GM12878 (cell line): ENCODE results near the gene NECTIN1. TPM values are rescaled to one million over a fixed set of nuclear protein-coding genes. Genes with fewer than 3 reads are reported as not detected.

Source experiments
- ATAC-seq: fragments of 200-7000 bp; cut with Tn5 transposase; 3 replicates; pipeline ENCODE4 v1.9.1; 2020; ENCODE audit warnings: mild to moderate bottlenecking, moderate library complexity
- BruUV-seq: library from RNA; stranded (reverse); fragments of 400-500 nt; replicated peaks from 2 replicates; lab custom pipeline; 2021; lab: Mats Ljungman, UMichigan
- CTCF ChIA-PET: fragments of 300-600 bp; sonication (Branson Sonifier 250); formaldehyde crosslinking; extraction: SDS; loops from one replicate; lab custom pipeline; 2021; ENCODE audit warnings: inconsistent platforms; lab: Yijun Ruan, JAX
- POLR2A ChIA-PET: fragments of 350-600 bp; formaldehyde crosslinking; extraction: SDS; loops from one replicate; lab custom pipeline; 2021; ENCODE audit warnings: inconsistent platforms; lab: Charles Lee
- RAD21 ChIA-PET: fragments of 300-600 bp; sonication (Branson Sonifier 250); formaldehyde crosslinking; loops from one replicate; lab custom pipeline; 2023; ENCODE audit warnings: antibody characterized with exemption; ENCODE audit not compliant: unreplicated experiment; lab: Charles Lee
- SMC1A ChIA-PET: fragments of 300-600 bp; sonication (Branson Sonifier 250); formaldehyde crosslinking; loops from one replicate; lab custom pipeline; 2023; ENCODE audit not compliant: unreplicated experiment, uncharacterized antibody; lab: Charles Lee
- DNase-seq: peaks from one replicate; pipeline ENCODE4 v3.0.0-alpha.2; 2011; ENCODE audit warnings: low read depth, low spot score
- FAIRE-seq: peaks from 3 replicates; lab custom pipeline; 2011; peaks lifted over from hg19 to GRCh38; lab: Jason Lieb, UNC
- H2AFZ ChIP-seq: 2 replicates; pipeline ENCODE4 v1.6.0; 2011; ENCODE audit warnings: low read depth, low read length, control low read depth; ENCODE audit not compliant: control insufficient read depth
- H3K27ac ChIP-seq: 2 replicates; pipeline ENCODE4 v1.5.1; 2011; ENCODE audit warnings: control low read depth; ENCODE audit not compliant: control insufficient read depth, insufficient read depth
- H3K27me3 ChIP-seq, 2 experiments: replicated peaks in 1 of 2; 2 replicates each; pipeline versions ENCODE4 v1.6.0 to v1.6.1; 2011; ENCODE audit warnings: low read length in 1 of 2; ENCODE audit not compliant: control insufficient read depth in 2 of 2, insufficient read depth in 2 of 2
- H3K36me3 ChIP-seq, 2 experiments: 2 replicates each; pipeline ENCODE4 v1.5.1; 2011; ENCODE audit warnings: low read length in 1 of 2; ENCODE audit not compliant: control insufficient read depth in 2 of 2, insufficient read depth in 2 of 2
- H3K4me1 ChIP-seq: 2 replicates; pipeline ENCODE4 v1.6.1; 2011; ENCODE audit warnings: mild to moderate bottlenecking, low read length, moderate library complexity, mixed read lengths; ENCODE audit not compliant: control insufficient read depth, insufficient read depth
- H3K4me2 ChIP-seq: 2 replicates; pipeline ENCODE4 v1.6.0; 2011; ENCODE audit warnings: control low read depth; ENCODE audit not compliant: control insufficient read depth, insufficient read depth
- H3K4me3 ChIP-seq: fragments of 200-600 bp; sonication (generic); 2 replicates; pipeline ENCODE4 v1.5.1; 2016
- H3K79me2 ChIP-seq: 2 replicates; pipeline ENCODE4 v1.6.0; 2011; ENCODE audit warnings: low read length; ENCODE audit not compliant: control insufficient read depth, insufficient read depth
- H3K9ac ChIP-seq: 2 replicates; pipeline ENCODE4 v1.8.0; 2011; ENCODE audit warnings: low read length, control low read depth, mixed read lengths; ENCODE audit not compliant: control insufficient read depth, insufficient read depth
- H3K9me3 ChIP-seq: replicated peaks from 3 replicates; pipeline ENCODE4 v1.5.1; 2011; ENCODE audit warnings: mild to moderate bottlenecking, low read length; ENCODE audit not compliant: control insufficient read depth, insufficient read depth
- H4K20me1 ChIP-seq: 2 replicates; pipeline ENCODE4 v1.6.0; 2011; ENCODE audit not compliant: control insufficient read depth, insufficient read depth
- ATF3 ChIP-seq: IDR thresholded peaks from 2 replicates; pipeline ENCODE4 v1.6.1; 2011; ENCODE audit warnings: low read depth, mild to moderate bottlenecking, low read length, moderate library complexity, borderline replicate concordance; ENCODE audit errors: extremely low read depth
- BHLHE40 ChIP-seq, 2 experiments: fragments of 450-650 bp in 1 of 2; IDR thresholded peaks; 2 replicates each; pipeline ENCODE4 v1.6.1; 2011 to 2017; ENCODE audit warnings: low read depth in 2 of 2, borderline replicate concordance in 1 of 2, improper control_type of control experiment in 1 of 2, low read length in 1 of 2, mild to moderate bottlenecking in 1 of 2
- CHD4 ChIP-seq: fragments of 200-600 bp; sonication (generic); IDR thresholded peaks from 2 replicates; pipeline ENCODE4 v1.6.1; 2016; ENCODE audit warnings: mild to moderate bottlenecking
- CTCF ChIP-seq, 3 experiments: IDR thresholded peaks in 2 of 3; conservative IDR thresholded peaks in 1 of 3; 2 replicates each; pipeline ENCODE4 v1.5.1; 2011; ENCODE audit warnings: low read depth in 3 of 3, low read length in 3 of 3, mild to moderate bottlenecking in 3 of 3, control low read depth in 2 of 3, moderate library complexity in 2 of 3, inconsistent platforms in 1 of 3, mixed read lengths in 1 of 3; ENCODE audit not compliant: control insufficient read depth in 2 of 3, insufficient read depth in 1 of 3; ENCODE audit errors: extremely low read depth in 1 of 3
- ESRRA ChIP-seq: IDR thresholded peaks from 2 replicates; pipeline ENCODE4 v1.6.1; 2012; ENCODE audit warnings: mild to moderate bottlenecking, low read length, improper control_type of control experiment
- ETV6 ChIP-seq, 2 experiments: fragments of 450-650 bp in 1 of 2; IDR thresholded peaks in 1 of 2; conservative IDR thresholded peaks in 1 of 2; 2 replicates each; pipeline ENCODE4 v1.6.1; 2014; ENCODE audit warnings: antibody characterized with exemption in 1 of 2, borderline replicate concordance in 1 of 2, low read depth in 1 of 2, mild to moderate bottlenecking in 1 of 2, moderate library complexity in 1 of 2
- FOXK2 ChIP-seq: fragments of 450-650 bp; IDR thresholded peaks from 2 replicates; pipeline ENCODE4 v1.6.1; 2017; ENCODE audit warnings: mild to moderate bottlenecking, moderate library complexity
- NFYA ChIP-seq: IDR thresholded peaks from 2 replicates; pipeline ENCODE4 v1.6.1; 2011; ENCODE audit warnings: low read depth, mild to moderate bottlenecking, low read length, improper control_type of control experiment, borderline replicate concordance
- RB1 ChIP-seq: fragments of 450-650 bp; formaldehyde crosslinking; IDR thresholded peaks from 2 replicates; pipeline ENCODE4 v1.6.1; 2017; ENCODE audit warnings: mild to moderate bottlenecking, borderline replicate concordance
- RCOR1 ChIP-seq: conservative IDR thresholded peaks from 2 replicates; pipeline ENCODE4 v1.6.1; 2012; ENCODE audit warnings: low read depth, low read length, improper control_type of control experiment
- RELA ChIP-seq: fragments of 450-650 bp; IDR thresholded peaks from 2 replicates; pipeline ENCODE4 v1.8.0; 2014; ENCODE audit warnings: borderline replicate concordance; ENCODE audit not compliant: partially characterized antibody
- SP1 ChIP-seq: IDR thresholded peaks from one replicate; pipeline ENCODE4 v1.6.1; 2011; ENCODE audit warnings: low read depth, low read length
- TBL1XR1 ChIP-seq: IDR thresholded peaks from 2 replicates; pipeline ENCODE4 v1.6.1; 2012; ENCODE audit warnings: low read depth, low read length, improper control_type of control experiment
- TCF7 ChIP-seq: IDR thresholded peaks from 2 replicates; pipeline ENCODE4 v1.6.1; 2014; ENCODE audit warnings: antibody characterized with exemption, borderline replicate concordance
- YY1 ChIP-seq: IDR thresholded peaks from 2 replicates; pipeline ENCODE4 v1.6.1; 2011; ENCODE audit warnings: low read depth, mild to moderate bottlenecking, low read length
- ZBTB33 ChIP-seq: fragments of 450-650 bp; IDR thresholded peaks from 2 replicates; pipeline ENCODE4 v1.6.1; 2017; ENCODE audit warnings: mild to moderate bottlenecking
- ZNF687 ChIP-seq: fragments of 450-650 bp; IDR thresholded peaks from 2 replicates; pipeline ENCODE4 v1.6.1; 2017; ENCODE audit warnings: mild to moderate bottlenecking, moderate library complexity
- WGBS: methylation state at CpG from one replicate; pipeline ENCODE4 v1.1.6; 2016; ENCODE audit warnings: low lambda C conversion rate; ENCODE audit not compliant: insufficient replicate concordance, insufficient coverage; ENCODE audit errors: missing lambda C conversion rate; 5-methylcytosine and 5-hydroxymethylcytosine counted together
- in situ Hi-C: fragments of 300-500 bp; cut with MboI; formaldehyde crosslinking; loops from 9 replicates; pipeline ENCODE4 v1.14.3; 2018; ENCODE audit warnings: mixed read lengths
- intact Hi-C: fragments of 100-400 bp; cut with micrococcal nuclease; formaldehyde crosslinking; loops from one replicate; pipeline ENCODE4 v1.14.2; 2022; ENCODE audit not compliant: unreplicated experiment
- polyA plus RNA-seq, 11 experiments: library from polyadenylated mRNA; depleted of rRNA in 4 of 11; unstranded in 6 of 11; stranded (reverse) in 5 of 11; fragments of >200 nt; fragmentation: Nextera tagmentation in 4 of 11; fragmentation: Illumina TruSeq in 1 of 11; extraction: Ambion mirVana in 4 of 11; extraction: Trizol in 1 of 11; gene quantifications; 1 replicate in 1 of 11; 2 replicates in 10 of 11; pipeline versions ENCODE4 v1.2.1 to v1.2.3, GENCODE V29; 2011 to 2016; ENCODE audit warnings: inconsistent platforms in 2 of 11, missing spikeins in 2 of 11, low read depth in 1 of 11
- total RNA-seq, 4 experiments: library from RNA; depleted of rRNA in 3 of 4; stranded (reverse); fragments of >200 nt in 3 of 4; fragmentation: Illumina TruSeq in 1 of 4; extraction: Trizol in 1 of 4; gene quantifications; 2 replicates each; pipeline versions ENCODE4 v1.2.1 to v1.2.3, GENCODE V29; 2013 to 2021

Gene NECTIN1
- total and polyA plus RNA-seq, 10 of the 15 experiments (the other 5 are each of a cell fraction or from before 2014, with no cell fraction given): 0.97 to 9.2 (median 2.3) TPM

GRCh38 chr11:119605137-119605665 is 123.8 kb downstream of the NECTIN1 start:
- peaks cover 0 to 7% of the 10 kb centered on the region in 2 experiments; a peak in 3 of 4 replicates for H3K27me3 ChIP-seq
- no TSS peak for BruUV-seq
- H3K9ac ChIP-seq: no peak overlapping the region
- H2AFZ ChIP-seq: no peak overlapping the region
- ATAC-seq: no peak
- WGBS: 64% methylated on average over 17 of the region's 17 CpGs
- H3K79me2 ChIP-seq: no peaks in the 10 kb centered on the region
- CTCF ChIA-PET: no interaction called here
- H3K4me3 ChIP-seq: no peak overlapping the region
- RAD21 ChIA-PET: no interaction called here
- no peak overlapping the region for H3K27ac ChIP-seq
- DNase-seq: no peak
- H3K9me3 ChIP-seq: no peaks in the 10 kb centered on the region
- FAIRE-seq: no peak
- no peaks in the 10 kb centered on the region for H3K4me1 ChIP-seq
- no peaks in the 10 kb centered on the region for H4K20me1 ChIP-seq
- POLR2A ChIA-PET: no interaction called here
- no peaks in the 10 kb centered on the region for H3K36me3 ChIP-seq
- intact Hi-C loops: no loop called here
- SMC1A ChIA-PET: no interaction called here
- no peak overlapping the region for H3K4me2 ChIP-seq
- in situ Hi-C loops: no loop called here
- TF ChIP-seq FOXK2 (no peak), ETV6 (conservative IDR thresholded peaks at IDR 0.05 in 1 of 2, IDR thresholded peaks at IDR 0.05 in 1 of 2; ENCODE audit: borderline replicate concordance in 1 of 2, low read depth in 1 of 2) (no peak), ZBTB33 (no peak), RELA (no peak), ZNF687 (no peak), BHLHE40 (IDR thresholded peaks at IDR 0.05; ENCODE audit: borderline replicate concordance in 1 of 2, low read depth in 2 of 2, low read length in 1 of 2) (no peak), TCF7 (no peak), TBL1XR1 (no peak), RCOR1 (no peak), CTCF (IDR thresholded peaks at IDR 0.05 in 2 of 3, conservative IDR thresholded peaks at IDR 0.05 in 1 of 3; ENCODE audit: control insufficient read depth in 2 of 3, extremely low read depth in 1 of 3, insufficient read depth in 1 of 3, low read depth in 3 of 3, low read length in 3 of 3) (no peak), NFYA (no peak), RB1 (no peak), YY1 (no peak), ESRRA (no peak), CHD4 (no peak), ATF3 (no peak), SP1 (no peak)
